ENCODE results near the gene AGTR1. TPM values are rescaled to one million over a fixed set of nuclear protein-coding genes. Genes with fewer than 3 reads are reported as not detected.
A peak's percentile ranks its signal among the peaks of the same experiment; 100 is the strongest.
"Not testable (repeated sequence)": the region's sequence is repeated elsewhere in the genome, so short reads cannot be mapped to it uniquely, and the experiment has no call there.

AGTR1 gene
- total RNA-seq, 2 donors from 2014 or later, result 5.3 to 16.5 TPM

DNA sequence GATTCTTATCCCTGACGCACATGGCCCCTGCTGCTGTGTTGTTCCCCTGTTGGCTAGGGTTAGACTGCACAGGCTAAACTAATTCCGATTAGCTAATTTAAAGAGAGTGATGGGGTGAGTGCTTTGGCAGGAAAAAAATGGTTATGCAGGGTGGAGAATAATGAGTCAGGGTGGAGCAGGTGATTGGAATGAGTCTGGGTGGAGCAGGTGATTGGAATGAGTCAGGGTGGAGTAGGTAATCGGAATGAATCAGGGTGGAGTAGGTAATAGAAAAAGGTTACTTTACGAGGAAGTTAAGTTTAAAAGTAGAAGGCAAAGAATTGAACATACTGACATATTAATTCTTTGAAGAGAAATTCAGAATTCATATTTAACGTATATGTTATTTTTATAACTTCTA, 55.7 kb downstream of the AGTR1 start:
- ATAC-seq; intact Hi-C loops (cut with DNase I); DNase-seq: not testable (repeated sequence)

DNA sequence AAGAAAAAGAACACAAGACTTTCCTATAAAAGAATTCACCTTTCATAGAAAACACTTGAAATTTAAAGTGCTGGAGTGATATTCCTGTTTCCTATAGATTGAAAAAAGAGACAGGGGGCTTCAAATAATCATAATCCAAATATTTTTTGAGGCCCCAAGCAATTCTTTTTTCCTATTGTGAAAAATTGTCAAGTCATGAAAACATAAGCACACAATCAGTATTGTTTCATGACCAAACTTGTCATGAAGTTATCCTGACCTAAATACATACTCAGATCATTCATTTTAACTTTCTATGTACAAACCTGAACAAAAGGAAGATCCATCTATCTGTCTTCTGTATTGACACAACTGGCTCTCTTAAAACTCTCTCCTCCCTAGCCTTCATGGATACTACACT, 57.9 kb downstream of the AGTR1 start:
- no peak for ATAC-seq
- intact Hi-C loops (cut with DNase I), result no loop called here
- DNase-seq, result no peak

DNA sequence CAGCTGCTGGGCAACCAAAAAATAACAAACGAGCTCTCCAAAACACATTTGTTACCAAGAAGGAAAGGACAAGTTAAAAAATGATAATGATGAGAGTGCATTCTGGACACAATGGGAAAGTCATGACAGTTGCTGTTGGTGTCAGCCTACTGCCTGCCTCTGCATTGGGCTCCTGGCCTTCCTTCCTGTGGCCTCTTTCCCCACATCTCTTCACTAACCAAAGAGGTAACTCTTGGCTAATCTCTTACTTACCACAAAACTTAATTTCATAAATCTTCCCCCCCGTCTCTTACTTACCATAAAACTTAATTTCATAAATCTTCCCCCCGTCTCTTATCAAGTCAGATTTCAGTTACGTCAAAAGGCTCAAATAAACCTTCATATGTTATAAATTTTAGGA, 58.6 kb downstream of the AGTR1 start:
- intact Hi-C loops (cut with DNase I), result no loop called here
- ATAC-seq, result no peak
- DNase-seq, result no peak

DNA sequence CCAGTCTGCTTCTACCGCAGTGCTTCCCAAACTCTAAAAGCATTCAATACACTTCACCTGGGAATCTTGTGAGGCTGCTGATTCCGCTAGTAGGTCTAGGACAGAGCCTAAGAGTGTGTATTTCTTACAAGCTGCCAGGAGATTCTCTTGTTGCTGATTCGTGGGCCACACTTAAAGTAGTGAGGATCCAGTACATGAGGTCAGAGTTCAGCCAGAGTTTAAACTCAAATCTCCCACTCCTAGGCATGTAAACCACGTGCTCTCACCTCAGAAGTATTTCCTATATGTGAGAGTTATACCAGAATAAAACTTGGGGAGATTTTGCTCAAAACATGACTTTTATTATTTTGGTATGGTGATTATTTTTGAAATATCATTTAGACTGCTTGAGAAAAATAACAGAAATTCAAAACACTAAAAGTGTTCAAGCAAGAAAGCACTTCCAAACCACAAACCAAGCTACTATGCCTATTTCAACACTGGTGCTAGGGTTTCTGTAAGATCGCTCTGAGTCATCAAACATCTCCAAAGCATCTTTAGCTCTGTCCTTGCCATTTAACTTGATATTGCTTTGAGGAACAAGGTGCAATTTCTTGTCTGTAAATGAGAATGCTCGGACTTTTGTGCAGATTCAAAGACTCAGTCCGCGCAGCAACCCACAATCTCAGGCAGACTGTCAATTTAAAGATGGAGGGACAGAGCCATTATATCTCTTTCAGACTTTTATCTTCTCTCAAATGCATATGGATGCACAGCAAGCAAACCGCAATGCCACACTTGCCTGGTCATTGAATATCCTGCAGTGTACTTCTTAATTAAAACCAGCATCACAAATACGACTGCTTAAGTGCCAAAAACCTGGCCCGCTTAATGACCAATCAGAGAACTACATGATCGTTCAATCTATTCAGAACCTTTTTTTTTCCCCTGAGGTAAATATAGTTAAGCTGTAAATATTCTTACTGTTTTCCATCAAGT, 59.8 kb downstream of the AGTR1 start:
- DNase-seq (no peak), ATAC-seq (no peak)
- intact Hi-C loops (cut with DNase I), result no loop called here

DNA sequence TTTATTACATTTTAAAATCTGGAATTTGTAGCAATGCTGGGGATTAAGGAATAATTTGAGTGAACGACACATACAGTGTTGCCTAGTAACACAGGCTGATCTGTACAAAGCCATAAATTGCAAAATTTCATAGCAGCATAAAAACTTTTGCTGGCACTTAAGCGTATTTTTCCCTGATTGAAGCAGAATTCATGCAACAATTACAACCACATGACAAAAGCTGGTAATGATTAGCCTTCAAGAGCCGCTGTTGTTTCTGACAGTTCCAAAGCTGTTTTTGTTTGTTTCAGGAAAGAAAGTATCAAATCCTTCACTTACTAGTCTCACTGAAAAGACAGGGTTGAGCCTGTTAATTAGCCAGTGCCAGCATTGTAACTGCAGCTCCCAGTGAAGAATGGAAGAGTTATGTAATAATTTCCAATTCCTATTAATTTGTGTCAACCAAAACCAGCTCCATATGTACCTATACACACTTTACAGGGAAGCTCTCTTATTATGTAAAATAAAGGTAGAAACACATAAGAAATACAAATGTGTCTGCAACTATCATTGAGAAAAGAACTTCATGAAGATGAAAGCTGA, 60.7 kb downstream of the AGTR1 start:
- DNase-seq (no peak), ATAC-seq (no peak)
- intact Hi-C loops (cut with DNase I), result no loop called here

DNA sequence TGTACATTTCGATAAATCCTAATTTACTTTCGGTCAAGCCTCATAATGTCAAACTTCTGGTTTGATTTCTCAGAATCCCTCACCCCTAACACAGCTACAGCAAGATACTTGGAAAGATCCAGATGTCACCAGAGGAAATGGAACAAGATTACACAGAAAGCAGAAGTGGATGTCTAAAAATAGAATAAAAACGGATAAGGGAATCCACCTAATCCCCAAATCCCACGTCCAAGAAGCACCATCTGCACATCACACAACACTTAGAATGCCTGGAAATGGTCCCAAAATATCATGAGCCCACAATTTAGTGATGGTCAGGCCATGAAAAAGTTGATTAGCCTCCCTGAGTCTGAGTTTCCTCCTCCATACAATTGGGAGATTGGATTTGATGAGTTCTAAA, 61.7 kb downstream of the AGTR1 start:
- DNase-seq (no peak), ATAC-seq (no peak)
- intact Hi-C loops (cut with DNase I), result no loop called here

DNA sequence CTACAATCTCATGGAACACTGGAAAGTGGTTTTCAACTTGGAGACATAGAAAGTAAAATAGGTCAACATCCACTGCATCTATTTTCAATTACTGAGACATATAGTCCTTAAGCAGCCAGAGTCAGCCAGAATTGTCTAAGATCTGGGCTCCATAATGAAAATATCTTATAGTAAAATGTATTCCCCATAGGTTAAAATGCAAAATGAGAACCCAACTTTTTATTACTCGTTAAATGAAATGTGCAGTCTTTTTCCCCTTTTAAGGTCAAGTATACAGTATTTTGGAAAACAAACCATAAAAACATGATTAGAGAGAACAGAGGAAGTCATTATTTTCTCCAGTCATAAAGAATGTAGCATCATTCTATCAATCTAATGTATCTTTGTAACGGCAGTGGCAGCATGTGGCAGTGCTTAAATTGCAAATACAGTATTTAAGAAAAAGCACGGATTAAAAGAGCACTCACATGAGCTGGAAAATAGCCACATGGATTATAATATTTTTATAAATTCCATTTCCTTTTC, 65.5 kb downstream of the AGTR1 start:
- DNase-seq (no peak), ATAC-seq (no peak)
- intact Hi-C loops (cut with DNase I), result no loop called here

DNA sequence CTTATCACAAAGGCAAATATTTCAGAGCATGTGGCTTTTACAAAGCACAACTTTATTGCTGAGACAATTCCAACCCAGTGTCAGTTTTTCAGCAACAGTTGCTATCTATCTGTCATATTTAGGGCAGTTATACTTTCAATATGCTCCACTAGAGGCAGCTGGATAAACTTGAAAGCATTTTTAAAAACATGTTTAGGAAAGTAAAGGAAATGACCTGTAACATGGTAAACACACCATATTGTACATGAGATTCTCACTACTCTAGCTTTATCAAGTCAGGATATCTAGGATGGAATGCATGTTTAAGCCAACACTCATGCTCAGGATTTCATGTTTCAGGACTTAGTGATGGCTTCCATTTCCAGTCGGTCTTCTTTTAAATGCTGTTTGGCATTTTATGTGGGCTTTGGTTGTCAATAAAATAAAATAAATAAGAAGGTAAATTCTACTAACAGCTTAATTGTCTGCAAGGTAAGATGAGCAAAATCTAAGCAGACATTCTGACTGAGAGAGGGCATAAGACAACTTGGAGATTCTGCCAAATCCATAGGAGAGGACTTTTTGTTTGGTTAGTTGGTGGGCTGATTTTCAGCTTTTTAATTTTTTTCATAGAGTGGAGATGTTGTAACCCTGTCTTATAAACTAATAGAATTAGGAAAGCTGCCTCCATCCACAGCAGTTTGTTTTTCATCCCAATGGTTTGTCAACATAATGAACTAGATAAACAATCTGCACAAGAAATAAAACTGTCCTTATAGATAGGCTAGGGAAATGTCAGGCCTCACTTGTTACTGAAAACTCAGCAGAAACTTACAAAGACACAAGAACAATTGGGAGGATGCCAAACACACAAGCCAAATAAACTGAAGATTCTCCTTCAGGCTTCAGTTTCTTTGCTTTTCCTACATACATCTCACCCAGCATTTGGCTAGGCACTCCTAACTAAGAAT, 66.6 kb downstream of the AGTR1 start:
- no peak for ATAC-seq
- no peak for DNase-seq
- intact Hi-C loops (cut with DNase I), result no loop called here

DNA sequence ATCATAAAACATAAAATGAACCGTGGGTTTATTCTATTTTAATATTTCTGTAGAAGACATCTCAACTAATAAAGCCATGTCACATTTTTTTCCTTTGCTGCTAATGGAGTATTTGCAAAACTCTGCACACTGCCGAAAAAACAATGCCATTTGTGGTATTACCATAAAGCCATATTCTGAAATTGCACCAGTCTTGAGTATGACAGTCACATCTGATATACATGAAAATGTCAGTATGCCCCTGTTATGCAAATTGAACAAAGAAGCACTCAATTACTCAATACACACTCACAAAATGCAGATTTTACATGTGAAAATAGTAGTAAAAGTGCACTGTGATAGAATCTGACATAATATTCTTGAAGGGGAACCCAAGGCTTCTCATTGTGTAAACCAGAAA, 74.7 kb downstream of the AGTR1 start:
- intact Hi-C loops (cut with DNase I), result no loop called here
- ATAC-seq, result no peak
- DNase-seq, result no peak

DNA sequence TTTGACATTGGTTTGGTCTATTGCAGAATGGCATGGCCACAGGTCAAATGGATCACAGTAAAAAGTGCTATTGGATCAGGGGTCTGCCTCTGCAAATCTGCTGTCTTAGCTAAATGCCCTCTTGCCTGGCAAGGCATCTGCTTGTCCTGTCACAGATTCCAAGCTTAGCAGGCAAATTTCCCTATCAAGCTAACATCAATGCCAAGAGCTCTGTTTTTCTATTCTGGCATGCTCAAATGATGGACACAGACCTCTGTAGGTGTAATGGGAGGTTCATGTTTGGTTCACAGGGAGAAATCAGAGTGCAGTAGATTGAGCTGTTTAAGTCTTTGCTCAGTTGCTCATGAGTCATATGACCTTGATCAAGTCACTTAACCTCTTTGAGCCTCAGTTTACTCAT, 75.1 kb downstream of the AGTR1 start:
- DNase-seq (no peak), ATAC-seq (no peak)
- intact Hi-C loops (cut with DNase I), result no loop called here

DNA sequence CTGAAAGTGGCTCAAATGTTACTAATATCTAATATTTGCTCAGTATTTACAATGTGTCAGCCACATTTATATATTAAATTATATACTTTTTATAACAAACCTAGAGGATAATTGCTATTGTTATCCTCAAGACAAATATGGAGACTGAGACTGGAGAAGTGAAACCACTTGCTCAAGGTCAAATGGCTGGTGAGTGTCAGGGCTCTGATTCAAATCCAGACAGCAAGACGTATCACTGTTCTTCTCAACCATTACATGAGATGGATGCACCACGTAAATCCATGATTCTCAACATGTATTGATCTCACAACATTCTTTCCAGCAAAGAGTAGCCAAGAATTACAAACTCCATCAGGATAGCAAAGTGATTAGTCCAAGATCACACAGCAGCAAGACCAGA, 76.1 kb downstream of the AGTR1 start:
- DNase-seq (no peak), ATAC-seq (no peak)
- intact Hi-C loops (cut with DNase I), result no loop called here

DNA sequence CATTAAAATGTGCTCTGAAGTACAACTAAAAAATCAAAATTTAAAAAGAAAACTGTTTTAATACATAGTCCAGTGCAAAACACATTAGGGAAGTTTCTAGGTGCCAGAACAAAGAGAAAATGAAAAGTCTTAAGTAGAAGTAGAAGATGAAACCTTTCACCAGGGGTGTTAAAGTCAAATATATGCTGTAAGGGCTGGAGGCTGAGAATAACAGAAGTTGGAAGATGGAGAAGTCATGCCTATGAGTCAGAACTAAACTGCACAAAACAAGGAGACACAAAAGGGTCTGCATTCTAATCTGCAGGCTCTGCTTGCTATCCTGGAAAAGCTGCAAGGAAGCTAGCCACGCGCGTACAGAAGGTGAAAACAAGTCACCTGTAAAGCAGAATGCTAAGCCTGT, 81.2 kb downstream of the AGTR1 start:
- ATAC-seq (no peak), DNase-seq (no peak)
- intact Hi-C loops (cut with DNase I), result no loop called here

DNA sequence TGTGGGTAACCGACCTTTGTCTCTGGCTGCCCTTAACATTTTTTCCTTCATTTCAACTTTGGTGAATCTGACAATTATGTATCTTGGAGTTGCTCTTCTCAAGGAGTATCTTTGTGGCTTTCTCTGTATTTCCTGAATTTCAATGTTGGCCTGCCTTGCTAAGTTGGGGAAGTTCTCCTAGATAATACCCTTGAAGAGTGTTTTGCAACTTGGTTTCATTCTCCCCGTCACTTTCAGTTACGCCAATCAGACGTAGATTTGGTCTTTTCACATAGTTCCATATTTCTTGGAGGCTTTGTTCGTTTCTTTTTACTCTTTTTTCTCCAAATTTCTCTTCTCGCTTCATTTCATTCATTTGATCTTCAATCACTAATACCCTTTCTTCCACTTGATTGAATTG, 87.3 kb downstream of the AGTR1 start:
- intact Hi-C loops (cut with DNase I); ATAC-seq; DNase-seq: not testable (repeated sequence)

DNA sequence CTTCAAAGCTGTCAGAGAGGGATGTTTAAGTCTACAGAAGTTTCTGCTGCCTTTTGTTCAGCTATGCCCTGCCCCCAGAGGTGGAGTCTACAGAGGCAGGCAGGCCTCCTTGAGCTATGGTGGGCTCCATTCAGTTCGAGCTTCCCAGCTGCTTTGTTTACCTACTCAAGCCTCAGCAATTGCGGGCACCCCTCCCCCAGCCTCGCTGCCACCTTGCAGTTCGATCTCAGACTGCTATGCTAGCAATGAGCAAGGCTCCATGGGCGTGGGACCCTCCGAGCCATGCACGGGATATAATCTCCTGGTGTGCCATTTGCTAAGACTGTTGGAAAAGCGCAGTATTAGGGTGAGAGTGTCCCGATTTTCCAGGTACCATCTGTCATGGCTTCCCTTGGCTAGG, 88.5 kb downstream of the AGTR1 start:
- DNase-seq; ATAC-seq; intact Hi-C loops (cut with DNase I): not testable (repeated sequence)

DNA sequence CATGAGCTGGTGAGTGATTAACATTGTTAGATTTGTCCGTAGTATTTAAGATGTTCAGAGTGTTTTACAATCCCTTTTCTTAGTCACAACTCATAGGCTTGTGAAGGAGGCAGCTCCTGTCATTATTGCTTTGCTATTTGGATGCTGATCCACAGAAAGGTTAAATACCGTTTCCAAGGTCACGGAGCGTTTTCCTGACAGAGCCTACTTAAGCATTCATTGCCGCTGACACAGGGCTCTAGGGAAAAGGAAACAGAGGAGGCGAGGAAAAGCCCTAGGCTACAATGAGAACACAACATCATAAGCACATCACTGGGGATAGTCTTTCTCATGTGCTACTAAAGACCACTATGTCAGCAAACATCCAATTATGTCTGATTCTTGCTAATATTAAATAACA, 91.4 kb downstream of the AGTR1 start:
- ATAC-seq (no peak), DNase-seq (no peak)
- intact Hi-C loops (cut with DNase I), result no loop called here

DNA sequence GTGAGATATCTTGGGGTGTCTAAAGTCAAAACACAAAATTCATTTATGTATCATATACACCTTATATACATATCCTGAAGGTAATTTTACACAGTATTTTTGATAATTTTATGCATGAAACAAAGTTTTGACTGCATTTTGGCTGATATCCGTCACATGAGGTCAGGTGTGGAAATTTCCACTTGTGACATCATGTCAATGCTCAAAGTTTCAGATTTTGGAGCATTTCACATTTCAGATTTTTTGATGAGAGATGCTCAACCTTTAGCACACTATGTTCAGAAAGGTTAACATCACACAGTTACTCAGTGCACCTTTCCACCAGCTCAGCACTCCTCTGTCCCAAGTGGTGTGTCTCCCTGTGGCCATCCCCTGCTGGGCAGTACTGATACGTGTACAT, 92.2 kb downstream of the AGTR1 start:
- no peak for ATAC-seq
- DNase-seq, result no peak
- intact Hi-C loops (cut with DNase I), result no loop called here

DNA sequence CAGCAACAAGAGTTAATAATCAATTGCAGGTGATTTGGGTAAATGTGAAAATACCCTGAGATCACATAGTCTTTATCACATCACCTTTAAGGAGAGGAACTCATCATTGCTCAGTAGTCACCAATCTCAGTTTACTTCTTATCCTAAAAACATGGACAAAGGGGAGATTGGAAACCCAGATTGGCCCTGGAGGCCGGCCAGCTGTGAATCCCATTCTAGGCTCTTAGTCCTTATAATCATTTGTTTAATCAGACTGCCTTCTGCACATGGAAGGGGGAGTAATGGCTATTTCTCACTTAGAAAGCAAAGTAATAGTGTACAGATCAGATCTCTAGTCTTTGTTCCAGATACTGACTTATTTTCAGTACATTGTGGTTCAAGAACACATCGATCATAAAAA, 92.7 kb downstream of the AGTR1 start:
- DNase-seq (no peak), ATAC-seq (no peak)
- intact Hi-C loops (cut with DNase I), result no loop called here

DNA sequence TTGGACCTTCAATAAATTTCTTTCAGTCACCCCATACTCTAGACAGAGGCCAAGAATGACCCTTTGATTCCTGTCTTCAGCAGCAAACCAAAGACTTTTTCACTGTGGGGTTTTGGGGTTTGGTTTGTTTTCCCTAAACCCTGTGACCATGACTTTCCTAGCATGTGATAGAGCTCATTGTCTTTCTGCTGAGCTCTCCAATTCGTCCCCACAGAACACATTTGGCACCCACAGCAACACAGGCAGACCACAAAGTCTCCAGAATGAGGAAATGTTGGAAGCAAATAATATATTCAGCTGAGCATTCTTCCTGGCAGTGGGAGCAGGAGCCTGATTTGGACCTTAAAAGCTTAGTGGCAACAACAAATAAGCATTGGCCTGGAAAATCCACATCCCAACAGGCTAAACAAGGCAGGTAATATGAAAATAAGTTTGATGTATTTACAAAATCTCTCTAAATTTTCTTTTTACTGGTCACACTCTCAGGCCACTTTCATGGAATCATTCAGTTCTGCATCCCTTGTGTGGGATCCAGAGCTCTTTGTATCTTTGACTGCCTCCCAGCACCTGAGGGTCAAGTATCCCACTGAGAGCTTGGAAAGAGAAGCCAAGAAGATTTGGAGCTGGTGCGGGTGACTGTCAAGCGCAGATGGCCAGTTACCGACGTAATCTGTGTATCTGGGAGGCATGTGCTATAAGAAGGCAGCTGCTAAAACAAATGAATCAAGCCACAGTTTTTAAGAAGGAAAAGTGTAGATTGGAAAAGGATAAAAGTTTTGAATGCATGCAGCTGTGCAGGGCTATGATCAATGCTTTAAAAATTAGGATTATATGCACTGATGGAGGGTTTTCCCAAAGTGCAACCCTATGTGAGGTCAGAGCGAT, 93.4 kb downstream of the AGTR1 start:
- peak; percentile 70 to 75 for ATAC-seq
- intact Hi-C loops (cut with DNase I), result no loop called here
- no peak for DNase-seq

DNA sequence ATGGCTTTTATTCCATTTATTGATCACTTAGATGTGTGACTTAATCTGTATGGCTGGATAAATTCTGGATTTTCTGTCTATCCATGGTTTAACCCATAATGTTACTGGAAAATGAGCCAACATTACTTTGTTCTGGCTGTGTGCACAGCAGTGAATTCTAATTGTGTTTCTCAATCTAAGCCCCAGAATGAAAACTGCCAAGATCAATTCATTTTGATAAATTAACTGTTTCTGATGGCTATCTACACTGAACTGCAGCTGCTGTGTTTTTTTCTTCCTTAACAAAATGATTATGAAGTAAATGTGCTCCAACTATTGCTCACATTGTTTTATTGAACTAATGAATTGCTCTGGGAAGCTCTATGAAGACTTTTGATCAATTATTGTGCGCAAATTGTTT, 94.2 kb downstream of the AGTR1 start:
- ATAC-seq, result no peak
- intact Hi-C loops (cut with DNase I), result no loop called here
- DNase-seq, result no peak

All from left cardiac atrium (tissue), 4 donors.